ENCODE results near the gene NAALADL2. TPM values are rescaled to one million over a fixed set of nuclear protein-coding genes. Genes with fewer than 3 reads are reported as not detected.

Gene NAALADL2
- total and polyA plus RNA-seq, 2 of the 4 experiments (the other 2 are of a cell fraction): 3.8 to 19.2 TPM

GRCh38 chr3:175266478-175266877, 407.3 kb downstream of the NAALADL2 start:
- BruUV-seq (replicated peaks): no TSS peak
- CTCF ChIA-PET: interaction anchor here (1.0 kb wide), 1 partner anchor 68 kb away, joined by 3 read pairs; no protein-coding TSS in a partner anchor
- H3K4me2 ChIP-seq (ENCODE audit: low read depth, low read length): 0 out of 2 replicates have a peak overlapping the region, but pooled peaks have one; percentile 24
- H2BK20ac ChIP-seq (ENCODE audit: low read depth, low read length): no peak overlapping the region
- intact Hi-C loops (cut with micrococcal nuclease): loop anchor here (2.0 to 10.0 kb wide), 5 partner anchors 128 to 1142 kb away; no protein-coding TSS in a partner anchor
- H3K9me1 ChIP-seq (ENCODE audit: insufficient read depth, low read length): peaks cover 2% of the 10 kb centered on the region; the same call in 1 of the 2 replicates
- peak overlapping the region in 1 of 2 experiments; percentile 43; a peak in 1 of 4 replicates for H4K8ac ChIP-seq (ENCODE audit: low read depth in 2 of 2, low read length in 2 of 2)
- POLR2A ChIA-PET (ENCODE audit: unreplicated experiment): no interaction called here
- no peak overlapping the region for H3K4me3 ChIP-seq (ENCODE audit: insufficient read depth, low read depth, low read length)
- ATAC-seq (ENCODE audit: low read depth): no peak
- WGBS, 2 experiments (ENCODE audit: extremely low coverage in 2 of 2, insufficient read length in 1 of 2): no CpG with 5 or more reads among the region's 1 CpG
- H2BK15ac ChIP-seq (ENCODE audit: low read depth, low read length): no peak overlapping the region
- no peak overlapping the region for H2AFZ ChIP-seq (replicated peaks; ENCODE audit: low read length, poor library complexity)
- H3K79me1 ChIP-seq (ENCODE audit: low read depth in 1 of 2, low read length in 2 of 2): no peaks in the 10 kb centered on the region; a peak in 1 of 4 replicates
- H3K9me3 ChIP-seq (ENCODE audit: control insufficient read depth, insufficient read depth, low read length): no peaks in the 10 kb centered on the region
- H4K91ac ChIP-seq (ENCODE audit: insufficient read depth, low read depth, low read length): no peak overlapping the region
- DNase-seq: peak; percentile 78
- TF ChIP-seq USF2 (IDR thresholded peaks at IDR 0.05; ENCODE audit: low read depth, low read length): no peak
- no peak for TF ChIP-seq RCOR1 (IDR thresholded peaks at IDR 0.05; ENCODE audit: insufficient replicate concordance, low read length)
- TF ChIP-seq BHLHE40 (IDR thresholded peaks at IDR 0.05; ENCODE audit: low read depth, low read length): no peak
- TF ChIP-seq FOS (IDR thresholded peaks at IDR 0.05; ENCODE audit: low read depth, low read length): peak; percentile 74; the same call in 1 of the 2 replicates
- TF ChIP-seq CEBPB (IDR thresholded peaks at IDR 0.05; ENCODE audit: low read depth, low read length): peak; percentile 83
- no peak for TF ChIP-seq NFE2L2 (IDR thresholded peaks at IDR 0.05; ENCODE audit: low read depth, low read length)
- no peak overlapping the region for H3K4ac ChIP-seq (ENCODE audit: low read depth, low read length)
- no peaks in the 10 kb centered on the region for H3K36me3 ChIP-seq (ENCODE audit: control insufficient read depth, insufficient read depth, low read length)
- H3K23ac ChIP-seq (ENCODE audit: low read depth, low read length): no peak overlapping the region
- H2BK5ac ChIP-seq (ENCODE audit: low read depth, low read length, poor library complexity, severe bottlenecking): peak overlapping the region; percentile 99
- H3K27ac ChIP-seq (ENCODE audit: insufficient read depth, low read length): peak overlapping the region; percentile 68; the same call in 1 of the 2 replicates
- no peak overlapping the region for H3K14ac ChIP-seq (replicated peaks; ENCODE audit: low read depth, low read length)
- no peaks in the 10 kb centered on the region for H3K27me3 ChIP-seq (ENCODE audit: control insufficient read depth, insufficient read depth, low read length)
- H4K20me1 ChIP-seq (ENCODE audit: insufficient read depth, low read length): no peaks in the 10 kb centered on the region
- dilution Hi-C loops (cut with HindIII; ENCODE audit: low sequenced_read_pairs, unreplicated experiment): no loop called here
- no peak overlapping the region for H2BK120ac ChIP-seq (ENCODE audit: low read depth, low read length)
- no peak overlapping the region for H4K5ac ChIP-seq (ENCODE audit: low read depth, low read length)
- no peak overlapping the region for H2AK9ac ChIP-seq (replicated peaks; ENCODE audit: low read depth, low read length, poor library complexity)
- in situ Hi-C loops (cut with MboI; ENCODE audit: low sequenced_read_pairs): no loop called here
- H3K4me1 ChIP-seq (ENCODE audit: control insufficient read depth, insufficient read depth, low read length): peaks cover 8% of the 10 kb centered on the region
- H3K18ac ChIP-seq (ENCODE audit: low read depth, low read length): no peak overlapping the region; the same call in 1 of the 2 replicates
- no peak overlapping the region for H3K56ac ChIP-seq (ENCODE audit: extremely low read depth, insufficient read depth, low read length)
- no peak overlapping the region for H2AK5ac ChIP-seq (ENCODE audit: low read depth, low read length)
- no peak overlapping the region for H3K9ac ChIP-seq (ENCODE audit: low read depth, low read length)

Measured in IMR-90 (cell line).